ENCODE data around the gene PDK2.

PDK2 gene

DNA sequence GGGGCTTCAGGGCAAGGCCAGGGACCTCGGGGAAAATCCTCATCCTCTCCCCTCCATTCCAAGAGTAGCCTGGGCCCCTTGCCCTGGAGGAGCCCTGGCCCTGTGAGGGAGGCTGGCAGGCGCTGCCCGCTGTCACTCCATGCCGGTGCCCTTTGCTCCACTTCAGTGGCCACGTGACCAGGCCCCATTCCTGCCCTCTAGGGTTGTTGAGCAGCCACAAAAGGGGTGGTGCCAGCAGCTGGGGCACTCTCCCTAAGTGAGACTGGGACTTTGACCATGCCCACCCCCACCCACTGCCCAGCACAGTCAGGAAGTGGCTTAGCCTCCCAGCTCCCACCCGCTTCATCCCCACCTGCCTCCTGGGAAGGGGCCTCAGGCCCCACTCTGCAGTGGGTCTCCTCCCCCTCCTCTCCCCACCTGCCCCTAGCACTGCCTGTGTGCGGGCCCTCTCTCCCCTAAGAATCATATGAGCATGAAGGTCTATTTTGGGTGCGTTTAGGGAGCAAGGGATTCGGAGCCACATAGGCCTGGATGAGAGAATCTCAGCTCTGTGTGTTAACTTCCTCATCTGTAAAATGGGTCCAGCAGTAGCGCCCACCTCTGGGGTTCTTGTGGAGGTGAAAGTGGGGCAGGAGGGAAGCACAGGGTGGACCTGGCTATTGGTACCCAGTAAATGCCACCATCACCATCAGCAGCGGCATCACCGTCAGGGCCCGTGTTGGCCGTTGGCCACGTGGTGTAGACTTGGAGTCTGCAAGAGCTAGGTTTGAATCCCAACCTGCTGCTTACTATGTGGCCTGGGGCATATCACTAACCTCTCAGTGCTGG, 7.2 kb downstream of the PDK2 start:
- DNase-seq: no peak

DNA sequence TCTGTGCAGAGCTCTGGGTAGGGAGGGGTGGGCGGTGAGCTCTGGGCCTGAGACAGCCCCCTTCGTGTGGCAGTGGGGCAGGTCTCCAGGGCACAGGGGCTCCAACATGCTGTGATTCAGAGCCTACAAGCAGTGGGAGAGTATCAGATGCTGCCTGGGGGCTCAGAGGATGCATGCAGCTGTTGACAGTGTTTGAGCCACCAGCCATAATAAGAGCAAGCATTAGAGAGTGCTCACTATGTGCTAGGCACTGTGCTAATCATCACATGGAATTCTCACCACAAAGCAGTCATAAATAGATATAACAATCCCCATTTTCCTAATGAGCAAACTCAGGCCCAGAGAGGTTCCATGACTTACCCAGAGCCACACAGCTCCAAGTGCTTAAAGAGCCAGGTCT, 8.1 kb downstream of the PDK2 start:
- no peak for DNase-seq

DNA sequence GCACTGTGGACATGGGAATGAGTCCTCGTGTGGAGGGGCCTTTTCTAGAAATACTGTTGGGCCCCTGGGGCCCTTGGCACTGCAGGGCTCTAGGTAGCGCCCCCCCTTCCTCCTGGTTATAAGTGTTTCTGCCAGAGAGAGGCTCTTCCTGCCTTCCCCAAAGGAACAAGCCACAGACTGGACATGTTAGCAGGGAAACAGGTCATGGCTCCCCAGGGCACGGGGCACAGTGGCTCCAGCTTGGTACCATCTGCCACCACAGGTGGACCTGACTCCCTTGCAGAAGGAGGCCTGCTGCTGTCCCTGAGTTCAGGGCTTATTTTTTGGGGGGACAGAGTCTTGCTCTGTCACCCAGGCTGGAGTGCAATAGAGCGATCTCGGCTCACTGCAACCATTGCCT, 8.8 kb downstream of the PDK2 start:
- no peak for DNase-seq

GRCh38 chr17:50105811-50106210, 10.7 kb downstream of the PDK2 start:
- DNase-seq: no peak

- no peak for DNase-seq
Observed at GRCh38 chr17:50106393-50107131, 11.4 kb downstream of the PDK2 start.

DNA sequence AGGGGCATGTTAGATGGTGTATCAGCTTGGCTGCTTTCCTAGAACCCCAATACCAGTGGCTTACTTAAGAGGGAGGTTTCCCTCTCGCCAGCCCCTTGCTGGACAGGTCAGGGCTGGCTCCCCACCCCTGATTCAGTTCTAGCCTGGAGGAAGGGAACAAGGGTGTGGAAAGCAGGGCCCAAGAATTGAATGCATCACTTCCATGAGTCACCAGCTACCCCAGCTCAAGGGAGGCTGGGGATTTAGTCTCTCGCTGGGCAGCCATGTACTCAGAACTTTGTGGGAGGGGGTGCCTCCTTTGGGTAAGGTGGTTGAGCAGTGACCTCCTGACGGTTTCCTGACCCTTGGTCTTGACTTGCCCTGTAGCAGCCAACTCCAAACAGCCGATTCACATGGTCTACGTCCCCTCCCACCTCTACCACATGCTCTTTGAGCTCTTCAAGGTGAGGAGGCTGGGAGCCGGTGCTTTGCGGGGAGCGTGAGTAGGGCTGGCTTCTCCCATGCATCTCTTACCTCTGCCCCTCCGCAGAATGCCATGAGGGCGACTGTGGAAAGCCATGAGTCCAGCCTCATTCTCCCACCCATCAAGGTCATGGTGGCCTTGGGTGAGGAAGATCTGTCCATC, 12.8 kb downstream of the PDK2 start:
- DNase-seq: no peak

DNA sequence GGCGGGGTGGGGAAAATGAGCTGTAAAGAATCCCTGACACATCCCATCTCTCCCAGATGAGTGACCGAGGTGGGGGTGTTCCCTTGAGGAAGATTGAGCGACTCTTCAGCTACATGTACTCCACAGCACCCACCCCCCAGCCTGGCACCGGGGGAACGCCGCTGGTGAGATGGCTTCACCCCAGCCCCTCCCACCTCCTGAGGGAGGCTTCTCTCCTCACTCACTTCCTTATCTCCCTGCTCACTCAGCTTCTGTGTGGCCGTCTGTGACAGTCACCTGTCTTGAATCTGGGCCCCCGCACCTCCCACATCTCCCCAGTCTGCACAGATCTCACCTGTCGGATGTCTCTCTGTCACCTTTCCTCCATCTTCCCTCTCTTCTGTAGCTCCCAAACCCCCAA, 13.4 kb downstream of the PDK2 start:
- DNase-seq: no peak

- no peak for DNase-seq
Observed at GRCh38 chr17:50109207-50109606, 14.1 kb downstream of the PDK2 start.

DNA sequence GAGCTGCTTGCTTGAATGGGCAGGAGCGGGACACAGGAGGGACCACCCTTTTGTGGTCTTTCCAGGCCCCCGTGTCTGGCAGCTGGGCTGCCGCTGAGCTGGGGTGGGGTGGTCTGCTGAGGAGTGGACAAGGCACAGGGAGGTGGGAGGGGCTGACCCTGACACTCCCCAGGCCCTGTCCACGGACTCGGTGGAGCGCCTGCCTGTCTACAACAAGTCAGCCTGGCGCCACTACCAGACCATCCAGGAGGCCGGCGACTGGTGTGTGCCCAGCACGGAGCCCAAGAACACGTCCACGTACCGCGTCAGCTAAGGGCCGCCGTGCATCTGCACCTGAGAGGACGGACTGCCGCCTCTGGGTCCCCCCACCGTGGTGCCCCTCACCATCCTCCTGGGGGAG, 14.6 kb downstream of the PDK2 start:
- no peak for DNase-seq

DNA sequence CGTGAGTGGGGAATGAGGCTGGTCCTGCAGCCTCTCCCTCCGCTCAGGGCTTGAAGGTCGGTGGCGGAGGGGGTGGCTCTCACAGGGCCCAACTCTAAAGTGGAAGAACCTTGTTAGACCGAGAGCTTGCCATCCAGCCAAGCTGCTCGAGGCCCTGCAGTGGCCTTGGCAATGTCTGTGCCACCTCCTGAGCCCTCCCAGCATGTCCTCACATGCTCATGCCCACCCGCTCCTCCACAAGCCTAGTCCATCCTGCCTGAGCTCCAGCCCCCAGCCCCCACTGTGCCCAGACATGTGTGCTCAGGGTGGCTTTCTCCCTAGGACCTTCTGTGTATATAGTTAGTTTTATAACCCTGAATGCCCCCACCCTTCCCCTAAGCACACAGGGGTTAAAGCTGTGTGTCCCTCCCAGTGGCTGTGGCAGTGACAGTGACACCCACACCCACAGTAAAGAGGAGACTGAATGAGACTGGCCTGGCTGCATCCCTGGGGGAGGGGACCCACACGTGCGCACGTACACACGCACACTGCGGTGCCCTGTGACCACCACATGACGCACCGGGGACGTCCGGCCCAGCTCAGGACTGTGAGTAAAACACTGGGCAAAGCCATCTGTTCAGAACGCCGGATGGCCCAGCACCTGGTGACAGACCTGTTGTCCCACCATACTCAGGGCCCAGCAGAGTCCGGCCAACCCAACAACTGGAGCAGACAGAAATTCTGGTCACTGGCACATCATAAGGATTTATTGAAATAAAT, 15.6 kb downstream of the PDK2 start:
- DNase-seq: no peak

DNA sequence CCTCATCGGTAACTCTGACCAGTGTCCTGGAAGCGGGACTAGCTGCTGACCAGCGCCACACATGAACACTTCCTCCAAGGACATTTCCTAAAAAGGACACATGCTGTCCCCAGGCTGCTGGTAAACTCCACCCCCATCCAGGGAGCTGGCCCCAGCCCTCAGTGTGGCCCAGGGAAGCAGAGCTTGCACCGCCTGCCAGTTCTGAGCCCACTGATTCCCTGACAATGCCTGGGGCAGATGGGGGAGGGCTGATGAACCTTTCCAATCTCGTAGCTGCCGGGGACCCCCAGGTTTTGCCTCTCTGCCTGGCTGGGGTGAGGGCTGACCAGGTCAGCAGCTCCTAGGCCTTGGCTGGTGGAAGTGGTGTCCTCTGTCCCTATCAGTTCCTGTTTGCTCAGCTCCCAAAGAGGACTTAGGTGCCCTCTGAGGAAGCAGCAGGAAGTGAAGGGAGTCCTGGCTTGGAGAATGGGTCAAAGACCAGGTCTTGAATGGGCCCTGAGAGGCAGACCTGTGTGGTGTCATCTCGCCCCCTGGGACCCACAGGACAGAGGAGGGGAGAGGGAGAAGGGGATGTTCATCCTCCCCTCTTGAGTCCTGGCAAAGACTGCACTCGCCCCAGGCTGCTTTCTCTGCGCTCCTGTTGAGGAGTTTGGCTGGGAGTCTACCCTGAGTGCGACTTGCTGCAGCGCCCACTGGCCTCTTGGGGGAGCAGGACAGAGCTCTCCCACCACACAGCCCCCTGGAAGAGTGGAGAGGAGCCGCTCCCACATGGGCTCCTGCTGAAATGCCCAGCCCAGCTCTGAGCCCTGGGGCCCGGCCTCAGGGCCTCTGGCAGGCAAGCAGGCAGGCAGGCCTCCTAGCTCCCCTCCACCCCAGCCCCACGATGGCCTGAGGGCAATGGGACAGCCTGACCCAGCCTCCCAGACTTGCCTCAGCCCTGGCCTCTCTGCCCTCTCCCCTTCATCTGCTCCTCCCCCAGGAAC, 16.8 kb downstream of the PDK2 start:
- no peak for DNase-seq

- DNase-seq: no peak
Observed at GRCh38 chr17:50112694-50113093, 17.5 kb downstream of the PDK2 start.

DNA sequence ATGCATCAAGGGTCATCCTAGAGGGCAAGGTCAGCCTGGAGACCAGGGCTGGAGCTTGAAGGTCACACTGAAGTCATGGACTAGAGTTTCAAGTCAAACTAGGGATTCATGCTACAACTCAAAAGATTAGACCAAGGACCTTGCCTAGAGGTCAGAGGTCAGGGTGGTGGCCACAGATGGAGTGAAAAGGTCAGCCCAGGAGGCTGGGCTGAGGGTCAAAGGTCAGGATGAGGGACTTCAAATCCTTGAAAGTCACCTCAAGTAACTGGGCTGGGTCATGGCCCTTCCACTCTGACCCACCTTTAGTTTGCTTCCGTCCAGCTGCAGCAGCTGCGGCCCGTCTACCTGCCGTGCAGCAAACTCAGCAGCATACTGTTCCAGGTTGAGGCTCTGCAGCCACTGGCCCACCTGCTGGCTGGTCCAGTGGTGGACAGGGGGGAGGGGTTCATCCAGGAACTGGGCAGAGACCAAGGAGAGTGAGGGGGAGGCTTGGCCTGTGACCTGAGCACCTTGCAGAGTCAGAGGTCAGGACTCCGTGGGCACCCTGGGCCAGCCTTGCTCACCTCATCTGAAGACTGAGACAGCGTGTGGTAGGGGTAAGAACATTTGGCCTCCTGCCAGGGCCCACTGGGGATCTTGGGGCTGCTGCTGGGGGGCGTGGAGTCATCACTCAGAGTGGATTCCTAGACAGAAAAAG, 18.6 kb downstream of the PDK2 start:
- no peak for DNase-seq

GRCh38 chr17:50114401-50114800, 19.2 kb downstream of the PDK2 start:
- DNase-seq: no peak

- DNase-seq: peak in 1 of 2 experiments; percentile 45
Observed at GRCh38 chr17:50114849-50115357, 19.8 kb downstream of the PDK2 start.

DNA sequence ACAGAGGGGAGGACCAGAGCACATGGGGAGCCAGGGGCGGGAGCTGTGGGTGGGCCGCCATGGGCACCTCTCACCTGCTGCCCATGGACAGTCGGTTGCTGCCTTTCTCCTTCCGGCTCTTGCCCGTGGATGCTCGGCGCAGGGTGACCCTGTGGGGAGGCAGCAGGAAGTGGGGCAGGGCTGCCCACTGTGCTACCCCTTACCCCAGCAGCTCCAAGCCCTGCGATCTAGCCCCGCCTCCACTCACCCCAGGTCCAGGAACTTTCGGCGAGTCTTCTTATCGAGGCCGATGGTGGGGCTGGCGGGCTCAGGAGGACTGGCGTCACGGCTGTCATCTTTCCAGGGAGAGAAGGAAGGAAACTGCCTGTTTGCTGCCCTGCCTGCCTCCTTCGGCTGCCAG, 20.6 kb downstream of the PDK2 start:
- no peak for DNase-seq

- DNase-seq: no peak
Observed at GRCh38 chr17:50117202-50118051, 22.3 kb downstream of the PDK2 start.

DNA sequence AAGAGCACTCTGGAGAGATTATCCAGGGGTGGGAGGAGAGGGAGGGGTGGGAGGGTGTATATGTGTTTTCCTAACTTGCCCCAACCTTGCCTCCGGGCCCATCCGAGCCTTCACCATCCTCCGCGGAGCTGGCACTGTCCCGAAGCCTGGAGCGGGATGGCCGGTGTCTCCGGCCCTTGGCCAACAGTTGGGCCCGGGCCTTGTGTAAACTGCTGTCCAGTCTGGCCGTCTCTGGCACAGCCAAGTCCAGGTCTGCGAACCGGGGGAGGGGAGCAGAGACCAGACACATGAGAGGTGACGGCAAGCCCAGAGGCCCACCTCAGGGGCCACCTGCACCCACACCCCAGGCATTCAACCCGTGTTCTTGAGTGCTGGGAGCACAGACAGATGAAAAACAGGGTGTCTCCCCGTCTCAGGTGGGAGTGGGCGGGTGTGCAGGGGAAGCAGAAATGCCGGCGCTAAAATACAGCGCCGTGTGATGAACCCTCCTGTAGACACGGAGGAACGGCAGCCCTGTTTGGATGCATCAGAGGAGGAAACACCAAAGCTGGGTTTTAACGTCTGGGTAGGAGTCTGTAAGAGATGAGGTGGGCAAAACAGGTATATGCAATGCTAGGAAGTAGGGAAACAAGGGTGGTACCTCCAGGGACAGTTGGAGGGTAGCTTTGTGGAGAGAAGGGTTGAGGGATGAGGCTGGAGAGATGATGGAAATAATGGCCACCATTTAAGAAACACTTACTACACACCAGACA, 23.1 kb downstream of the PDK2 start:
- no peak for DNase-seq

DNA sequence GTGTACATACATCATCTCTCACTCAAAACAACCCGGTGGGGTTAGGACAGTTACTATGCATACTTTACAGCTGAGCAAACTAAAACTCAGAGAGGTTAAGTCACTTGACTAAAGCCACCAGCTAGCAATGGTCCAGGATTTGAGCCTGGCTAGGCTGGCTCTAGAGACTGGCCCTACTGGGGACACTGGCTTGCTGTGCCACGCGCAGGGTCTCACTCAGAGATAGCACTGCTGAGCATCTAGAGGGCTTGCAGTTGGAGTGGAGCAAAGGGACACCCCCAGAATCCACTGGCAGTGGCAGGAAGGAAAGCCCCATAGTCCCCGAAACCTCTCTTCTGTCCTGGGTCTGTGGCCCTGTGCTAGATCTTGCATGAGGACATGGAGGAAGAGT, 23.7 kb downstream of the PDK2 start:
- DNase-seq: no peak
